Measurements from ENCODE around the gene MT1F. TPM values are rescaled to one million over a fixed set of nuclear protein-coding genes. Genes with fewer than 3 reads are reported as not detected.

MT1F gene
- total and polyA plus RNA-seq, 10 of the 15 experiments (the other 5 are each of a cell fraction or from before 2014, with no cell fraction given), result 0.28 to 2.5 (median 1.1) TPM; not detected in 1

DNA sequence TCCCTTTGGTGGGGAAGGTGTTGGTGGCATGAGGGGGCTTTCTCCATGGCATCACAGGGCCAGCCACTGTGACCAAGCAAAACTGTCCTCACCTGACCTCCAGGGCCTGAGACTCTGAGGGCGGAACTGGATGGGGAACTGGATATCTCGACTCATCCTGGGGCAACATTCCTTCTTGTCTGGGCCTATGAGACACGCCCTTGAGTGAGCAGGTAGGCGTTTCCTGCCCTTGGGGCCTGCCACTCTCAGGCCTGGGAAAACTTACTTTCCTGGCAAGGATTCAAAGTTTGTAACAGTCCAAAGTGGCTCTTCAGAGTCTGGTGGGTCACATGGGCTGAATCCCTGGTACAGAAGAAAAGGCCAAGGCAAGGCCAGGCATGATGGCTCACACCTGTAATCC, 34.1 kb downstream of the MT1F start (continued):
- TF ChIP-seq, protein P1, sequence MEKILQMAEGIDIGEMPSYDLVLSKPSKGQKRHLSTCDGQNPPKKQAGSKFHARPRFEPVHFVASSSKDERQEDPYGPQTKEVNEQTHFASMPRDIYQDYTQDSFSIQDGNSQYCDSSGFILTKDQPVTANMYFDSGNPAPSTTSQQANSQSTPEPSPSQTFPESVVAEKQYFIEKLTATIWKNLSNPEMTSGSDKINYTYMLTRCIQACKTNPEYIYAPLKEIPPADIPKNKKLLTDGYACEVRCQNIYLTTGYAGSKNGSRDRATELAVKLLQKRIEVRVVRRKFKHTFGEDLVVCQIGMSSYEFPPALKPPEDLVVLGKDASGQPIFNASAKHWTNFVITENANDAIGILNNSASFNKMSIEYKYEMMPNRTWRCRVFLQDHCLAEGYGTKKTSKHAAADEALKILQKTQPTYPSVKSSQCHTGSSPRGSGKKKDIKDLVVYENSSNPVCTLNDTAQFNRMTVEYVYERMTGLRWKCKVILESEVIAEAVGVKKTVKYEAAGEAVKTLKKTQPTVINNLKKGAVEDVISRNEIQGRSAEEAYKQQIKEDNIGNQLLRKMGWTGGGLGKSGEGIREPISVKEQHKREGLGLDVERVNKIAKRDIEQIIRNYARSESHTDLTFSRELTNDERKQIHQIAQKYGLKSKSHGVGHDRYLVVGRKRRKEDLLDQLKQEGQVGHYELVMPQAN (conservative IDR thresholded peaks at IDR 0.05), result no peak
- TF ChIP-seq POLR2AphosphoS2 (IDR thresholded peaks at IDR 0.05; ENCODE audit: low read depth, low read length), result no peak

DNA sequence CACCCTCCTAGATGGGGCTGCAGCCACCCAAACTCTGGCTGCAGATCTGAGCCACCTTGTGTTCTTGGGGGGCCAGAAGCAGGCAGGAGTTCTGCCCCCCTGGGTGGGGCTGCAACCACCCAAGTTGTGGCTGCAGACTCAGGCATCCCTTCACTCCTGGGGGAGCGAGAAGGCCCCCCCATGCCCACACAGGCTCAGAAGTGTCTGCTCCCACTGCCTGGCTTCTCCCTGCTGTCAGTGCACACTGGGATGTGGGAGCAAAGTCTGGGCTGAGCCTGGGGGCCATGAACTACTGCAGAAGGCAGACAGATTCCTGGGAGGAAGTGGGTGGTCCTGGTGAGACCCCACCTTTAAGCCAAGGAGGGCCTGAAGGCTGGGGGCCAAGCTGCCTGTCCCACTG, 37.5 kb downstream of the MT1F start:
- H2AFZ ChIP-seq (ENCODE audit: control insufficient read depth, low read depth, low read length), result no peak overlapping the region
- no peak for ATAC-seq
- no peak overlapping the region for H3K4me2 ChIP-seq (ENCODE audit: control insufficient read depth, insufficient read depth)
- H3K79me2 ChIP-seq (ENCODE audit: control insufficient read depth, insufficient read depth, low read length), result no peaks in the 10 kb centered on the region
- ChIA-PET SMC1A (ENCODE audit: uncharacterized antibody, unreplicated experiment) (no interaction called here), CTCF (interaction anchor here (1.4 kb wide), 2 partner anchors 95 to 118 kb away, joined by 4 to 6 read pairs; no protein-coding TSS in a partner anchor), RAD21 (ENCODE audit: unreplicated experiment) (no interaction called here), POLR2A (no interaction called here)
- DNase-seq (ENCODE audit: low read depth, low spot score), result no peak
- no peaks in the 10 kb centered on the region for H4K20me1 ChIP-seq (ENCODE audit: control insufficient read depth, insufficient read depth)
- H3K36me3 ChIP-seq (ENCODE audit: control insufficient read depth in 2 of 2, insufficient read depth in 2 of 2, low read length in 1 of 2), result no peaks in the 10 kb centered on the region
- TF ChIP-seq, protein P2, sequence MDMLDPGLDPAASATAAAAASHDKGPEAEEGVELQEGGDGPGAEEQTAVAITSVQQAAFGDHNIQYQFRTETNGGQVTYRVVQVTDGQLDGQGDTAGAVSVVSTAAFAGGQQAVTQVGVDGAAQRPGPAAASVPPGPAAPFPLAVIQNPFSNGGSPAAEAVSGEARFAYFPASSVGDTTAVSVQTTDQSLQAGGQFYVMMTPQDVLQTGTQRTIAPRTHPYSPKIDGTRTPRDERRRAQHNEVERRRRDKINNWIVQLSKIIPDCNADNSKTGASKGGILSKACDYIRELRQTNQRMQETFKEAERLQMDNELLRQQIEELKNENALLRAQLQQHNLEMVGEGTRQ (IDR thresholded peaks at IDR 0.05; ENCODE audit: borderline replicate concordance, low read depth, low read length), result no peak
- TF ChIP-seq EED (IDR thresholded peaks at IDR 0.05; ENCODE audit: low read depth) (no peak), ATF7 (IDR thresholded peaks at IDR 0.05; ENCODE audit: low read depth) (no peak), SIX5 (IDR thresholded peaks at IDR 0.05; ENCODE audit: low read depth, low read length, severe bottlenecking) (no peak), MEF2A (IDR thresholded peaks at IDR 0.05; ENCODE audit: insufficient read depth, low read depth, low read length) (no peak), MYC (IDR thresholded peaks at IDR 0.05; ENCODE audit: insufficient read depth, insufficient read length, insufficient replicate concordance, low read length, severe bottlenecking) (no peak), YY1 (IDR thresholded peaks at IDR 0.05; ENCODE audit: low read depth, low read length) (no peak), BCL11A (IDR thresholded peaks at IDR 0.05; ENCODE audit: low read depth, low read length) (no peak)
- no peak for FAIRE-seq
- no TSS peak for BruUV-seq (replicated peaks)
- no peak overlapping the region for H3K4me3 ChIP-seq
- in situ Hi-C loops (cut with MboI), result loop anchor here (25.0 kb wide), 1 partner anchor 758 kb away; no protein-coding TSS in a partner anchor
- no peaks in the 10 kb centered on the region for H3K4me1 ChIP-seq (ENCODE audit: control insufficient read depth, insufficient read depth, low read length)
- intact Hi-C loops (cut with micrococcal nuclease; ENCODE audit: unreplicated experiment), result no loop called here
- no peaks in the 10 kb centered on the region; a peak in 1 of 4 replicates for H3K27me3 ChIP-seq (replicated peaks in 1 of 2; ENCODE audit: control insufficient read depth in 2 of 2, insufficient read depth in 2 of 2, low read length in 1 of 2)
- H3K9ac ChIP-seq (ENCODE audit: control insufficient read depth, insufficient read depth, low read length), result no peak overlapping the region
- 0% methylated on average over 1 of the region's 1 CpG for WGBS (ENCODE audit: insufficient coverage, insufficient replicate concordance, low lambda C conversion rate, missing lambda C conversion rate)
- H3K9me3 ChIP-seq (replicated peaks; ENCODE audit: control insufficient read depth, insufficient read depth, low read length), result no peaks in the 10 kb centered on the region; the same call in 2 of the 3 replicates
- H3K27ac ChIP-seq (ENCODE audit: control insufficient read depth, insufficient read depth), result no peak overlapping the region

All from GM12878 (cell line).